Measurements from ENCODE around the gene GRM8.

Gene GRM8

DNA sequence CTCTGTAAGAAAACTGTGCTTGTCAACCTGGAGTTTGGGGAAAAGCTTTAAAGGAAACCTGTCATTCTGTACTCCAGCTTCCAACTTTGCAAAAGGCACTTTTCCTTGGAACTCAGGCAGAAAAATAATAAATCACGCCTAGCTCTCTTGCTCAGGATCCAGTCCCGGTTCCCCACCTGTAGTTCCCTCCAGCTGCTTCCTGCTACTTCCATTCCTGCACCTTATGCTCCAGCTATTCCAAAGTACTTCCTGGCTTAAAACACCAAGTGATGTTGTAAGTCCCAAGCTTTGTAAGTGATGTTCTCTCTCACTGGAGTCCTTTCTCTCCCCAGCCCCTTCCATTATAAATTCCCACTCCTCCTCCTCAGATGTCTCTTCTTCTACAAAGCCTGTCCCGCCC is 98.6 kb downstream of the GRM8 start:
- Histone ChIP-seq H3K4me3 (ENCODE audit: low read depth, low read length) (no peak overlapping the region), H3K36me3 (no peaks in the 10 kb centered on the region), H3K9me3 (ENCODE audit: severe bottlenecking) (no peaks in the 10 kb centered on the region), H3K27ac (no peak overlapping the region), H3K27me3 (ENCODE audit: insufficient read depth, low read depth, severe bottlenecking) (no peaks in the 10 kb centered on the region)
- no peak for TF ChIP-seq CTCF (IDR thresholded peaks at IDR 0.05; ENCODE audit: low read depth, low read length)
- no peak for DNase-seq

GRCh38 chr7:127153315-127153714 is 99.4 kb downstream of the GRM8 start:
- no peak for DNase-seq
- no peak for TF ChIP-seq CTCF (IDR thresholded peaks at IDR 0.05; ENCODE audit: low read depth, low read length)
- Histone ChIP-seq H3K9me3 (ENCODE audit: severe bottlenecking) (no peaks in the 10 kb centered on the region), H3K27ac (no peak overlapping the region), H3K36me3 (no peaks in the 10 kb centered on the region), H3K27me3 (ENCODE audit: insufficient read depth, low read depth, severe bottlenecking) (no peaks in the 10 kb centered on the region), H3K4me3 (ENCODE audit: low read depth, low read length) (no peak overlapping the region)

DNA sequence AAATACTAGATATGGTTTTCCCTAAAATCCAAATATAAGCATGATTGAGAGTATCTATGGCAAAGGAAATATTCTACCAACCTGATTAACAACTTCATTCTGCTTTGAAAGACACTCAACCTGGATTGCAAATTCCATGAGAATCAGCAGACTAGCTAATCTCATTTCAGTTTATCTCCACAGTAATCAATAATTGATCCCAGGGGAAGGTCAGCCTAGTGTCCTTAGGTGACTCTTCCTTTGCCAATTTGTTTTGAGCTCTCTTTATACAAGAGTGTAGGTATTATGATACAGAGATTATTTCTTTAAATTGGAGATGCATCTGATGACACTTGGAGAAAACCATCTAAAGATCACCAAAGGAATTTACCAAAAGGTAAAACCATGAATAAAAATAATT is 100.3 kb downstream of the GRM8 start:
- H3K27ac ChIP-seq: no peak overlapping the region
- no peak overlapping the region for H3K4me3 ChIP-seq (ENCODE audit: low read depth, low read length)
- no peak for DNase-seq
- no peaks in the 10 kb centered on the region for H3K36me3 ChIP-seq
- no peaks in the 10 kb centered on the region for H3K9me3 ChIP-seq (ENCODE audit: severe bottlenecking)
- H3K27me3 ChIP-seq (ENCODE audit: insufficient read depth, low read depth, severe bottlenecking): no peaks in the 10 kb centered on the region
- no peak for TF ChIP-seq CTCF (IDR thresholded peaks at IDR 0.05; ENCODE audit: low read depth, low read length)

DNA sequence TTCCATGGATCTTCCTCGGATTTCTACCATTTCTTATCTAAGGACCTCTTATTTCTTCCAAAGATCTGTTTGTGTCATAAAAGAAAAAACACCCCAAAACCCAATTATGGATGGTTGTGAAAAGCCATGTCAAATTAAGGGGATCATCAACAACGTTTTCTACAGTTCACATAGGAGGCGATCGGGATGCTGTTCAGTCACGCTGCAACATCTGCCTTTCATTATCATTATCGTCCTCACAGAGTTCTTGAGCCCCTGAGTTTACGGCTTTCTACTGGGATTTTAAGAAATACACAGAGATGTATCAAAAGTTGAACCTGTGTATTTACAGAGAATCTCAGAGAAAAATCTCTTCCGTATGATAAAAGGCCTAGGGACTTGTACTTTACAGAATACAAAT is 101.4 kb downstream of the GRM8 start:
- DNase-seq: no peak
- H3K4me3 ChIP-seq (ENCODE audit: low read depth, low read length): no peak overlapping the region
- H3K27ac ChIP-seq: no peak overlapping the region
- no peak for TF ChIP-seq CTCF (IDR thresholded peaks at IDR 0.05; ENCODE audit: low read depth, low read length)
- H3K9me3 ChIP-seq (ENCODE audit: severe bottlenecking): no peaks in the 10 kb centered on the region
- H3K27me3 ChIP-seq (ENCODE audit: insufficient read depth, low read depth, severe bottlenecking): no peaks in the 10 kb centered on the region
- H3K36me3 ChIP-seq: no peaks in the 10 kb centered on the region

DNA sequence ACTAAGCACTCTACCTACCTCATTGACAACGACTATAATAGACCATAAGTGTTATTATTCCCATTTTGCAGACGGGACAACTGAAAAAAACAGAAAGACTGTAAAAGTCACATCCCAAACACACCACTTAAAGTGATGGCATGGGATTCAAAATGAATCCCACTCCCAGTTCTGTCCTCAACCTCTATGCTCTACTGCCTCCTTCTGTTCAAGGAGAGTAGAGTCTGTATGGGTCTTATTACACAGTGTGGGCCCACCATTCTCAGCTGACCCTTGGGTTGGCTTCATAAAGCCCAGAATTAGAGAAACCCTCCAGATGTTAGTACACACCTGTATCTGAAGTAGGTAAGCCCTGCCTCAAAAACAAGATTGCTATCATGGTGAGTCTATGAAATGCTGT is 102.2 kb downstream of the GRM8 start:
- H3K27ac ChIP-seq: no peak overlapping the region
- DNase-seq: no peak
- H3K27me3 ChIP-seq (ENCODE audit: insufficient read depth, low read depth, severe bottlenecking): no peaks in the 10 kb centered on the region
- H3K4me3 ChIP-seq (ENCODE audit: low read depth, low read length): no peak overlapping the region
- no peaks in the 10 kb centered on the region for H3K9me3 ChIP-seq (ENCODE audit: severe bottlenecking)
- no peaks in the 10 kb centered on the region for H3K36me3 ChIP-seq
- TF ChIP-seq CTCF (IDR thresholded peaks at IDR 0.05; ENCODE audit: low read depth, low read length): 0 out of 2 replicates have a peak, but pooled peaks have one; percentile 20

- Histone ChIP-seq H3K4me3 (ENCODE audit: low read depth, low read length) (no peak overlapping the region), H3K36me3 (no peaks in the 10 kb centered on the region), H3K27ac (no peak overlapping the region), H3K27me3 (ENCODE audit: insufficient read depth, low read depth, severe bottlenecking) (no peaks in the 10 kb centered on the region), H3K9me3 (ENCODE audit: severe bottlenecking) (no peaks in the 10 kb centered on the region)
- no peak for DNase-seq
- TF ChIP-seq CTCF (IDR thresholded peaks at IDR 0.05; ENCODE audit: low read depth, low read length): no peak
Observed at GRCh38 chr7:127146746-127147536, 105.8 kb downstream of the GRM8 start.
